Ramos (cell line): ENCODE data around the gene PER2.
"Not testable (repeated sequence)": the region's sequence is repeated elsewhere in the genome, so short reads cannot be mapped to it uniquely, and the experiment has no call there.

Experiments used
- in situ Hi-C: fragments of 300-500 bp; cut with MboI; formaldehyde crosslinking; loops from one replicate; pipeline ENCODE4 v1.14.3; 2022; ENCODE audit warnings: low sequenced_read_pairs; ENCODE audit not compliant: unreplicated experiment

PER2 gene

DNA sequence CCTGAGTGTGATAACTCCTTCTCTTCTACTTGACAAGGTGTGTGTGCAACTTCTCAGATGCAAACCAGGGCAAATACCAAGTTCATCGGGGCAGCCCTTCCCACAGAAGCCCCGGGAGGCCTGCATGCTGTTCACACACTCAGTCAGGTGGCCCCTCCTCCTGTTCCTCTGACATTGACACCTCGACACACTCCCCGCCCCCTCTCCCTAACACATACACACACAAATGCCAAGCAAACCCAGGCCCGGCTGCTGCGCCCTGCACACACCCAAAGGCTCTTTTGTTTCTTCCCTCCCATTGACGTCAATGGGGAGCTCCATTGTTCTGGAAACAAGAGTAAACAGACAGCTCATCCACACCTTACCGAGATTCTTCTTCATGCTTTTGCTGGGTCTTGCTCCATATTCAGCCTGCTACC, 1.7 kb upstream of the PER2 start:
- in situ Hi-C loops: no loop called here

DNA sequence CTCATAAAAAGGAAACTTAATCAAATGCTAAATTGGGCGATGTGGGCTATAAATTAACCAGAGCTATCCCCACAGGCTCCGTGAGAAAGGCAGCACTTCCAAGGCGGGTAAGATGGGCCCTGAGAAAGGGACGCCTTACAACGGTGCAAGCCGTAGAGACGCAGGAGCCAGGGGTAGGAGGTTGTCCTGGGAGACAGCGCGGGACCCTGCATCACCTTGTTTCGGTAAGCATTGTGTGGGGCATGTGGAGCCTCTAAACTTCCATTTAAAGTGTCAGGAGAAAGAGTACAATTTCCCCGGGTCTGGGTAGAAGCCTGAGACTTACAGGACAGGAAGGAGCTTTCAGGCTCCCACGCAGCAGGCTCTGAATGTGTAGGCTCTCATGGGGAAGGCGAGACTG, 1.2 kb upstream of the PER2 start:
- in situ Hi-C loops: no loop called here

DNA sequence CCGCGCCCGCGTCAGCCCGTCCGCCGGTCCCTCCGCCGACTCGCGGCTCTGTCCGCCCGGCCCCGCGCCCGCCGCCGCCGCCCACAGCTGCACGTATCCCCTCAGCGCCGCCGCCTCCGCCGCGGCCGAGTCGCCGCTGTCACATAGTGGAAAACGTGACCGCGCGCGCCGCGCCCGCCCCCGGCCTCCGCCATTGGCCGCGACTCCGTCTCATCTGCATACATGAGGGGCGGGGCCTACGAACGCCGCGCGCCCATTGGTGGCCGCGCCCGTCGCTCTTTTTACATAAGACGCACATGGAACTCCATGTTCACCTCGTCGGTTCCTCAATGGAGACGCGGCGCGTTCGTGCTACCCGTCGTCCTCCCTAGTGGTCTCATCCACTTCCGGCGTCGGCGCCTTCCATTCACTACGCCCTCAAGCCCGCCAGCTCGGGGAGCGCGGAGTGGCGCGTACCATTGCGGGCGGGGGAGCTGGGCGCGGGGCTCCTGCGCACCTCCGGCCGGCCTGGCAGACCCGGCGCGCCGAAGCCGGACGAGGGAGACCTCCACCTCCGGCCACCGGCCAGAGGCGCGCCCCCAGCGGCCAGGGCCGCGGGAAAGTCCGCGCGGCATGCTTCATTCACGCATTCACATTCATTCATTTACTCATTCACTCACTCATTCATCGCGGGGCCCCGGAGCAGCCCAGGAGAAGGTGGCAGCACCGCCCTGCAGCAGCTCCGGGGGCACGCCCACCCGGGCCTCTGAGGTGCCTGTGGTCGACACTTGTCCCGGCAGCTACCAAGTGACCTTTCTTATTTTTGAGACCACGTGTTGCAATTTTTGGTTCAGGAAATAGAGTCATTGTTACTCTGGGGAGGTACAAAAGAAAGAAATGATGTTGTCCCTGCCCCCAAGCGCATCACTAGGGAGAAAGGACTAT, 502 bp upstream of the PER2 start:
- in situ Hi-C loops: no loop called here

DNA sequence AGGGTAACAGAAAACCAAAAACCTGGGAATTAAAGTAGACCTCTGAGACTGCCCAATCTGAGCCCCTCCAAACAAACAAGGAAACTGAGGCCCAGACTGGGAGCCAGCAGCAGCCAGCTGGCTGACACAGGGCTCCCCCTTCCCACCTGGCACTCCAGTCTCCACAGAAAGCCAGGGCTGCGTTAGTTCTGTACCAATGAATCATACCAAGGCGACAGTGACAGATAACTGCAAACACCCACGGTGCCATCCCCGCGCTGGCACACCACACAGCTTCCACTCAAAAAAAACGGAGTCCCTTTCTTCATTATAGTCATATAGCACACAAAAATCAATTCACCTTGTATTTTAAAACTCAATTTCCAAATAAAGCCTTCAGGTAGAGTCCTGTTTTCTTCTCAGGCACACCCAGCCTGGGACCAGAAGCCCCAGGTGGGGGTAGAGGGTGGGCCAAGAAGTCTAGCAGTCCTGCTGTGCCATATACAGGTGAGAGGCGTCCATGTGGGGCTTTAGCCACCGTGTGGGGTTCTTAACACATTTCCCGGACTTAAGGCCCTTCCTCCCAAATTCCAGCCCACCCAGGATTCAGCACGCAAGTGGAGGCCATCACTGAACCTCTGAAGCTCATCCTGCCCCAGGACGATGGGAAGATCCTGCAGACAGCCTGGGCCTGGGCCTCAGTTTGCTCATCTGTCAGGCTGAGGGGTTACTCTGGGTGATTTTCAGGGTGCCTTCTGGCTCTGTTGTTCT, 1.2 kb downstream of the PER2 start:
- in situ Hi-C loops: no loop called here

DNA sequence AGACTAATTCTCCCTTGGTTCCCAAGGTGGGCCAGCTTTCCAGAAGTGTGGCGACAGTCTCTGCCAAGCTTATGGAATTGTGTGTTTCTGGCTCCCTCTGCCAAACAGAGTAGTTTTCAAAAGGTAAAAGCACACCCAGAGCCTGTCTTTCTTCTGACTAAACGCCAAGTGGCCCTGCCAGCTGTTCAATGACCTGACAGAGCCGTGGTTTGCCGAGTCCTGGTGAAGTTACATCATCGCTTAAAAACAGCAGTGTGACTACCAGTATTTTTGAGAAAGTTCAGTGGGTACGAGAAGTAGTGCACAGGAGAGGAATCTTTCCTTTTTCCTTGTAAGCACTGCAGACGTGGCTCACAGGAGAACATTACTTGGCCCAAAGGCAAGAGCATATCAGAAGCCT, 1.9 kb downstream of the PER2 start:
- in situ Hi-C loops: no loop called here

DNA sequence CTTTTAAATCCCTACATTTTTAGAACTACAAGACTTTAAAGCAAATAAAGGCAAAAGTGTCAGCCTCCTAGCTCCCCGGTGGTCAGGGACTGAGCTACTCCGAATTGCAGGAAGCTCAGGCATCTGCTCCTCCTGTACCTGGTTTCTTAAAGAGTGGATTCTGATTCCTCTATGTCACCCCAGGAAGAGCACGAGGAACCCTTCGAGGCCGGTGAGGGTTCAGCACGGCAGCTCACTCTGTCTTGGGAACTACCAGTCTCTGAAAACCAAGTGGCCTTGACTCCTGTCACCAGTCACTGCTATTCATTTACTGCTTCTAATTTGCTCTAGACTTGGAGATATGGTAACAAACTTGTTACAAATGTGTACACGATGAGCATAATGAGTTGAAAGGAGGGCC, 2.3 kb downstream of the PER2 start:
- in situ Hi-C loops: no loop called here

DNA sequence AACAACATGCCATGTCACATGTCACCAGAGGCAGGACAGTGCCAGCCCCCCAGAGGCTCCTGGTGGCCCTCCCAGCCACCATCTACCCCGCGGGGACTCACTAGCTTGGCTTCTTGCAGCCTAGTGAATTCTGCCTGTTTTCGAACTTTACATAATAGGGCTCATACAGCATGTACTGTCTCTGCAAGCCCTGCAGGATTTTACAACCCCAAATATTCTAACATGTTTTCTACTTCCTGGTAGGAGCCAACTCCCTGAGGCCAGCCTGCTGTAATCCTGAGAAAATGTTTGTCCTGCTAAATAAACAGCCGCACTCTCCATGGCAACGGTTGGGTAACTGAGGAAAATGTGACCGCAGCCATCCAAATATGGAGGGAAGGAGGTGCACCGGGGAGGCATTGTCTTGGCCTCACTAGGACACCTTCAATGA, 2.7 kb downstream of the PER2 start:
- in situ Hi-C loops: no loop called here

DNA sequence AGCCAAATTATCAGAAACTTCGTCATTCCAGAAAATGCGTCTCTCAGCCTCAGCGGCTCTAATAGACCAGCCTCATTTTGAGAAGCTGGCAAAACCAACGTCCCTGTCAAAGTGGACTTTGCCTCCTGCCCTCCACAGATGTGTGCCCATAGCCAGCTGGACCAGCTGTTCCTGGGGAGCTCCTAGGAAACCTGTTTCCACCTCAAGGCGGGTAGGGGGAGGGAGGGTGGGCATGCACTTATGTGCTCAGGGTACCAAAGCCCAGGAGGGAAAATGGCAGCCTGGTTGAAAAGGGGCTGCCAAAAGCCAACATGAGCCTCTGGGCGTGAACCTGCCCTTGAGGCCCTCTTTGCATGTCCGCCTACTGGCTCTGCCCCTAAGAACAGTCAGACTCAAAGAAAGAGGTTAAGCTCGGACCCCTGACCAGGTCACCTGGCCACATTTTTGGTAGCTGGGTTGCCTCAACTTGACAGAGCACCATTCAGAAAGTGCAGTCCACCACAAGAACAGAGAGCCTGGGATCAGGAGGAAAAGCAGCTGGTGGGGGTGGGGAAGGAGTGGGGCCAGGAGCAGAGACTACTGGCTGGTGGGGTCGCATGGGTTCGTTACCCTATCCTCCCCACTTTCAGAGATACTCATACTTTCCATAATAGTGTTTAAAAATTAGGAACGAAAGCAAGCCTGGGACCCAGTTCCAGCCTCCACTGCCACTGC, 3.5 kb downstream of the PER2 start:
- in situ Hi-C loops: no loop called here

DNA sequence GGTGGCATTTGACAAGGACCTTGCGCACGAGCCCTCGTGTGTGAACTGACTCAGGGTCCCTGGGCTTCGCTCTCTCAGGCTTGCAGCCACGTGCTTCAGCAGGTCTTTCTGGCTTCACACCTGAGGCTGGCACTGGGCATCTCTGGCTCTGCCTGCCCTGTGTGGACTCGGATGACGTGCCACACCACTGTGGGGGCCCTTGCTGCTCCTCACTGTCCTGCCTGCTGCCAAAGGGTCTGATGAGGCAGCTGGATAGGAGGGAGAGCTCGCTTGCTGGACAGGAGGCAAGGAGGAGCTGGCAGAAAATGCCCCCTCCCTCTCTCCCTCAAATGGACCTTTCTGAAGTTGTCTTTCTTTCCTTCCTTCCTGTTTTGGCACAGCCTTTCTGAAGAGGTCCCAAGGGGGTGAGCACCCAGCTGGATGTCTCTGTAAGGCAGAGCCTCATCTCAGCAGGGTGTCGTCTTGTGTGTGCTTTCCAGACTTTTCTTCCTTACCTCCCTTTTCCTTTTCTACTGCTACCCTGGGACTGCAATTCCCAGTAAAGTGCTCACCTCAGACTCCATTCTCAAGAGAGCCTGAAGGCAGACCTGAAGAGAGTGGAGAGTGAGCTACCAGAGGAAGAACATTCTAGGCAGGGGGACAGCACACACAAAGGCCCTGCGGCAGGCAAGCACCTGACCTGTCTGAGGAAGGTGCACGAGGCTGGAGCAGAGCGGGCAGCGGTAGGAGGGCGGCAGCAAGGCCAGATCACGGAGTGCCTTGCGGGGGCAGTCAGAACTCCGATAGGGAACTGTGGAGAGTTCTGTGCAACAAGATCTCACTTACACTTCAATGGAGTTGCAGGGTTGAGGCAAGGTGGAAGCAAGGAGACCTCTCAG, 5.3 kb downstream of the PER2 start:
- in situ Hi-C loops: no loop called here

DNA sequence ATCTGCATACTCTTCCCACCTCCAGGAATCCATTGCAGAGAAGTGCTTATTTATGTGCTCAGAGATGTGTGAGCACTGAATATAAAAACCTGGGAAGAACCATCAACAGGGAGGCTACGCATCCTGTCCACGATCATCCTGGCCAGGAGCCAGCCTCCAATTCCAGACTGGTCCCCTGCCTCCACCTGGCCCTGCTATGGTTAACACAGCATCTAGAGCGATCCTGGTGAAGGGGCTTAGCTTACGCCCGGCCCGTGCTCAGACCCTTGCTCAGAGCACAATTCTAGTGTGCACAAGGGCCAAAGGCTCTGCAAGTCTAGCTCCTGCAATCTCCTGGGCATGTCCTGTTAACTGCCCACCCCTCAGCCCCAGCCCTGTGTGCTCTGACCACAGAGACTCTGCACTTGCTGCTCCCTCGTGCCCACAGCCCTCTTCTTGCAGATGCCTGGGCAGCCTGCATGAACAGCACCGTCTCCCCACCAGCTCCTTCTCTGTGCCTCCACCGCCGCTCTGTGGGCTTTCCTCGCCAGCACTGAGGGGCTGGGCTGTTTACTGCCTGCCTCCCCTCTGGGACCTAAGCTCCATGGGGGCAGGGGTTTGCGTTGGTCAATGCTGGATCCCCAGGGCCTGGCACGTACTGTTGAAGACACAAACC, 6.5 kb downstream of the PER2 start:
- in situ Hi-C loops: no loop called here

DNA sequence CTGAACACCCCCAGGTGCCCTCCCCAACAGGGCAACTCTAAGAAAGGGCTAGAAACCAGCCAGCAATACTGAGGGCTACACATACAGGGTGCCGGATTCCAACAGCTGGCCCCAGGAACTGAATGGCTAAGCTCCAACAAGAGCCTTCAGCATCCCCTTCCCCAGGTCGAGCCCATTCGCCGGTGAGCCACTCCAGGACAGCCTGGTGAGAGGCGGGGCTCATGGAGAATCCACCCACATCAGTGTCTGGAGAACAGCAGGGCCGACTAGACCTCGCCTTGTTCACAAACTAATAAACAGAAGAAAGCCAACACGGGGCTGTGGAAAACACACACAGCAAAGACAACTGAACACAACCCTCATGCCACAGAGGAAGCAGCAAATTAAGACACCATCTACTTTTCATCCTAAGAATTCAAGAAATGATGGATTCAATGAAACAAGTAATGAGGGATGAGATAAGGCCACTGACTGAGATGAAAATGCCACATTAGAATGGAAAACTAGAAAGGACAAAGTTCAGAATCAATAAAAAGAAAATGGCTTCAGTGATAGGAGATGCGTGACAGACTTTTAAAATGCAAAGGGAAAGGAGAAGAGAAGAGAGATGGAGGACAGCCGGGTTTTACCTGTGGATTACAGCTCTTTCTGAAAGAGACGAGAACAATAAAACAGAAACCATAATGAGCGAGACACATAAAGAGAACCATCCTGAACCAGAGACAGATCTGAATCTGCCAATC, 8.2 kb downstream of the PER2 start:
- in situ Hi-C loops: no loop called here

DNA sequence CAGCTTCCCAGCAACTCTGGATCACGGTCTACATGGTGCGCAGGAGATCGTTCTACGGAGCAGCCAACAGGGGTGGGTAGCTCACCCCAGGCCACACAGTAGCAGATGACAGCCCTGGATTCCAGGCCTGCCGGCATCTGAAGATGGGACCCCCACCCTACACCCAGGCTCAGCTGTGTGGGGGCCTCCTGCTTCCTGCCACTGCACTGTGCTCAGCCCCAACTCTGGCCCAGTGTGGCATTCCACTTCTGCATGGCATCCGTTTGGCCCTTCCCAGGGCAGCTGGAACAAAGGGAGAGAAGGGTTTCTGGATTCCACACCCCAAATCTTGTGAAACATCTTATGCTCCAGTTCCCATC, 9.1 kb downstream of the PER2 start:
- in situ Hi-C loops: no loop called here

DNA sequence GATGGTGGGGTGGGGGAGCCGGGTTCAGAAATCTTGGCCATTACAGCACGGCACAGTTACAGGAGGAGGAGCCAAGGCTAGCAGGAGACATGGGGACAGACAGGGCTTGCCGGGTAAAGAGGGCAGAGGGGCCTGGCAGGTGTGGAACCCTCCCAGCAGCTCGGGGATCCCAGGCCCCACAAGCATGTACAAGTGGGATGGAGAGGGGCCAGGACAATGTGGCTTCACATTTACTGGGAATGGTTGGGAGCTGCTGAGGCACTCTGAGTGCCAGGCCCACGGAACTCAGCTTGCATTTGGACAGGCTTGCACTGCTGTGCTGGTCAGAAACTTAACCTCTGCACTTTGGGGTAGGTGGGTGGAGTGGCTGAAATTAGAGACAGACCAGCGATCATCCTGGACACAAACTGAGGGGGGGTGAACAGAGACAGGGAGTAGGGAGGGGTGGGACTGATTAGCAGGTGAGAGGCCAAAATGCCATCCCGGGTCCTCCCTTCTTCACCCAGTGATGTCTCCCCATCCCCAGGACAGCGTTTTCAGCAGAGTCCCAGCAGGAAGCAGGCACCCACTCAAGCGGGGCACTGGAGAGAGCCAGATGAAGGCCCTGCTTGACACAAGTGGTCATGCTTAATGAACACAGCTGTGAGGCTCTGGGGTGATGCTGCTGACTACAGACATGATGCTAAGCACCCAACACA, 9.6 kb downstream of the PER2 start:
- in situ Hi-C loops: no loop called here

DNA sequence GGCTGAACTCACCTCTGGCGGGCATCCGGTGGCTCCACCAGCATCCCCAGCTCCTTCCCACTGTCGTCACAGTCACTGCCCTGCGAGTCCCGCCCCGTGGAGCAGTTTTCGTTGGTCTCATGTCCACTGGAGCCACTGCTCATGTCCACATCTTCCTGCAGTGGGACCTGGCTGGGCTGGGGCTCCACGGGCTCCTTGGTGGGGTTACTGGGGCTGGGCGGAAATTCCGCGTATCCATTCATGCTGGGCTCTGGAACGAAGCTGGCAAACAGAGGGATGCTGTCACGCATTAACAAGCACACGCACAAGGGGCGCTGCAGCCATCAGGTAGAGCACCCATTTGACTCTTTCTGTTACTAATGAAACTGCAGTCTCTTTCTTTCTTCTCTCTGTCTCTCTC, 10.7 kb downstream of the PER2 start:
- in situ Hi-C loops: no loop called here

DNA sequence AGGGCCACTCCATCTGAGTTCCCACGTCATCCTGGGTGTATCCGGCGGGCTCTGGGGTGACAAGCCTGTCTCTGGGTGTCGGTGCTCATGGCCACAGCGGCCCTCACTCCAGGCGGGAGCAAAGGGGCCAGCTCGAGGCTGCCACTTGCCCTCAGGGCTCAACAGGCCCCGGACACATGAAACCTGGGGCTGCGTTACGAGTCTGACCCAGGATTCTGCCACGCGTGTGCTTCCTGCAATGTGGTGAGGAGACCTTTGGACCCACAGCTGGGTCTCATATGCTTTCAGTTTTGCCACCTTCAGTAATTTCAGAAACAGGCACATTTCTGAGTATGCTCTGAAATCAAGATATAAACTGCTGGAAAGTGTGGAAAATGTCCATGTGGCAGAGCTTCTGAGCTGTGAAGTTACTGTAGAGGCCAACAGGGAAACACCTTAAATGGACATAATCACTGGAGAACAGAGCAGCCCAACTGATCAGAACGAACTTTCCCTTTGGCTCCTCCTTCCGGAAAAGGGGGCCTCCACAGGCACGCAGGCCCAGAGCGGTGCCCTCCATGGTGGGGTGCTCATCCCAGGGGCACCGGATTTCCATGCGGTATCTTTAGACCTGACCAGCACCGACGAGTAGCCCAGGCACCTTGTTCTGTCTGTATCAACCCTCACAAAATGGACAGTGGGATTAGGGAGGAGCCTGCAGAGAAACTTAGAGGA, 14.1 kb downstream of the PER2 start:
- in situ Hi-C loops: no loop called here

DNA sequence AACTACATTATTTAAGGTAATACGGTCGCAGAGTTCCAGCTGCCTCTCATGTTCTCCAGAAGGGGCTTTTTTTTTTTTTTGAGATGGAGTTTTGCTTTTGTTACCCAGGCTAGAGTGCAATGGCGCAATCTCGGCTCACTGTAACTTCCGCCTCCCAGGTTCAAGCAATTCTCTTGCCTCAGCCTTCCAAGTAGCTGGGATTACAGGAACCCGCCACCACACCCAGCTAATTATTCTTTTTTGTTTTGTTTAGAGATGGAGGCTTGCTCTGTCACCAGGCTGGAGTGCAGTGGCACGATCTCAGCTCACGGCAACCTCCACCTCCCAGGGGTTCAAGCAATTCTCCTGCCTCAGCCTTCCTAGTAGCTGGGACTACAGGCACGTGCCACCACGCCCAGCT, 15.0 kb downstream of the PER2 start:
- in situ Hi-C loops: not testable (repeated sequence)

DNA sequence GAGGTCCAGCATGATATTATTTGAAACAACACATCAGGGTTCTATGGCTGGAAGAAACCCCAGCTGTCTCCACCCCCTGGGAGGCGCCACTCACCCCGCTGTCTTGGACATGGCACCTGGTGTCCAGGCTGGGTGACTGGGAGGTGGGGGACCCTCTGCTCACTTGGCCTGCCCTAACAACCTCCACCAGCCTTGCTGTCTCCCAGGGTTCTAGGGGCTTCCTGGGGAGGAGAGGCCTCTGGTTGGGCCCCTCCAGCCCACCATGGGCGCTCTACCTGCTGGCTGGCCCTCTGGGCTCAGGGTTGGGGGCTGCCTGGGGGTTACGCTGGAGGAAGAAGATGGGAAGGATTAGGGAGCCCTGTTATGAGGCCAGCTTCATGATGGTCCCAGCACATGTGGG, 16.3 kb downstream of the PER2 start:
- in situ Hi-C loops: no loop called here

DNA sequence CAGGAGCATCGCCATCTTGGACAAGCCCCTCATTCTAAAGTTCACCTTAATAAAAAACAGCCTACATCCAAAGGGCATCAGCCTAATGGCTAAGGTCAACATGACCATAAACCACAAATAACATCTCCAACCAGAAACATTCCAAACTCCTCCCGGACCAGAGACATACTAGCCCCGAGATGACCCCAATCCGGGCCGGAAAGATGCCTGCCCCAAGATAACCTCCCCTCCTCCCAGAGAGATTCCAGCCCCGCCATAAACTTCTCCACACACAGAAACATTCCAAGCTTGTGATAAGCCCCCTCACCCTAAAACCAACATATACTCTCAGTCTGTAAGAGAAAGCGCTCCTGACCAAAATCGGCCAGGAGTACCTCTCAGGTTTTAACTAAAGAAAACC, 16.7 kb downstream of the PER2 start:
- in situ Hi-C loops: not testable (repeated sequence)
